ENCODE measurements around the gene HYDIN.

Gene HYDIN

DNA sequence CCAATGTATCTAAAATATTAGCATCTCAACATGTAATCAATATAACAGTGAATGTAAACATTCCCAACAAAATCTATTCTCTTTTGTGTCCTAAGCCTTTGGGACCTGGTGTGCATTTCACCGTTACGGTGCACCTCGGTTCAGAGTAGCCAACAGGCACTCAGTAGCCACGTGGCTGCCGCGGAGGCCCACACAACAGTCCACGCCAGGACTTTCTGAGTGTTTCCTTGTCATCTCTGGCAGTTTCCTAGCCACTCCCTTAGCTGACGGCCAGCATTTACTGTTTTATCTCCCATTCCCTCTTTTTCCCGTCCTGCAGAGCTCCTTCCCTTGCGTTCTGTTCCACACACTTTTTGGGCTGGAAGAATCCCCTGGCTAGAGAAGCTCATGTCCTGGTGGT, 465.9 kb downstream of the HYDIN start:
- Histone ChIP-seq H3K27me3 (ENCODE audit: insufficient read depth, low read length, poor library complexity, severe bottlenecking) (no peaks in the 10 kb centered on the region), H3K4me3 (ENCODE audit: low read length, poor library complexity, severe bottlenecking) (no peak overlapping the region), H3F3A (ENCODE audit: low read depth) (no peaks in the 10 kb centered on the region), H3K36me3 (ENCODE audit: insufficient read depth, low read length) (peaks cover 16% of the 10 kb centered on the region; the same call in 1 of the 2 replicates), H3K4me1 (ENCODE audit: insufficient read depth, low read length, poor library complexity, severe bottlenecking) (no peaks in the 10 kb centered on the region), H3K79me2 (ENCODE audit: insufficient read depth, low read length) (no peaks in the 10 kb centered on the region), H2AFZ (ENCODE audit: low read length) (no peak overlapping the region), H3K9me2 (replicated peaks; ENCODE audit: low read depth, low read length) (no peaks in the 10 kb centered on the region), H4K20me1 (ENCODE audit: insufficient read depth, low read length, poor library complexity, severe bottlenecking) (no peaks in the 10 kb centered on the region), H3K9ac (ENCODE audit: low read depth, low read length, poor library complexity, severe bottlenecking) (no peak overlapping the region), H3K4me2 (ENCODE audit: low read depth, low read length, poor library complexity, severe bottlenecking) (no peak overlapping the region), H3K9me3 (ENCODE audit: insufficient read depth, low read depth, low read length) (no peaks in the 10 kb centered on the region)
- TF ChIP-seq, protein P1, sequence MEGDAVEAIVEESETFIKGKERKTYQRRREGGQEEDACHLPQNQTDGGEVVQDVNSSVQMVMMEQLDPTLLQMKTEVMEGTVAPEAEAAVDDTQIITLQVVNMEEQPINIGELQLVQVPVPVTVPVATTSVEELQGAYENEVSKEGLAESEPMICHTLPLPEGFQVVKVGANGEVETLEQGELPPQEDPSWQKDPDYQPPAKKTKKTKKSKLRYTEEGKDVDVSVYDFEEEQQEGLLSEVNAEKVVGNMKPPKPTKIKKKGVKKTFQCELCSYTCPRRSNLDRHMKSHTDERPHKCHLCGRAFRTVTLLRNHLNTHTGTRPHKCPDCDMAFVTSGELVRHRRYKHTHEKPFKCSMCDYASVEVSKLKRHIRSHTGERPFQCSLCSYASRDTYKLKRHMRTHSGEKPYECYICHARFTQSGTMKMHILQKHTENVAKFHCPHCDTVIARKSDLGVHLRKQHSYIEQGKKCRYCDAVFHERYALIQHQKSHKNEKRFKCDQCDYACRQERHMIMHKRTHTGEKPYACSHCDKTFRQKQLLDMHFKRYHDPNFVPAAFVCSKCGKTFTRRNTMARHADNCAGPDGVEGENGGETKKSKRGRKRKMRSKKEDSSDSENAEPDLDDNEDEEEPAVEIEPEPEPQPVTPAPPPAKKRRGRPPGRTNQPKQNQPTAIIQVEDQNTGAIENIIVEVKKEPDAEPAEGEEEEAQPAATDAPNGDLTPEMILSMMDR (conservative IDR thresholded peaks at IDR 0.05; ENCODE audit: low read length) = no peak
- TF ChIP-seq EZH2phosphoT487 (IDR thresholded peaks at IDR 0.05; ENCODE audit: borderline replicate concordance) = no peak

DNA sequence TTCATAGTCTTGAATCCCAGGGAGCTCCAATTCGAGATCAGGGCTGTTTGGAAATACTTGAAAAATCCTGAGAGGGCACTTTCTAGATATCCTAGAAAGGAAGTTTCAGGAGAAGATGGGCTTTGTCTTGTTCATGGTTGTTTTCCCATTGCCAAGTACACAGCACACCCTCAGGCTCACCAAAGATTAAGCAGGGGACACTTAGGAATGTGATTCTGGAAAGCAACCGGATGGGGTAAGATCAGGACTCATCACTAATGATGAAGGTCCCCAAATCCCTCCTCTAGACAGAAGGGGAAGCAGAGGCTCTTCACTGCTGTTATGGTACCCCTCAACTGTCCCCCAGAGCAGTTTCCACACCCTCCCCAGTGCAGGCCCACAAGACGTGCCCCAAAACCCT, 470.3 kb downstream of the HYDIN start:
- H3K4me2 ChIP-seq (ENCODE audit: low read depth, low read length, poor library complexity, severe bottlenecking) = no peak overlapping the region

DNA sequence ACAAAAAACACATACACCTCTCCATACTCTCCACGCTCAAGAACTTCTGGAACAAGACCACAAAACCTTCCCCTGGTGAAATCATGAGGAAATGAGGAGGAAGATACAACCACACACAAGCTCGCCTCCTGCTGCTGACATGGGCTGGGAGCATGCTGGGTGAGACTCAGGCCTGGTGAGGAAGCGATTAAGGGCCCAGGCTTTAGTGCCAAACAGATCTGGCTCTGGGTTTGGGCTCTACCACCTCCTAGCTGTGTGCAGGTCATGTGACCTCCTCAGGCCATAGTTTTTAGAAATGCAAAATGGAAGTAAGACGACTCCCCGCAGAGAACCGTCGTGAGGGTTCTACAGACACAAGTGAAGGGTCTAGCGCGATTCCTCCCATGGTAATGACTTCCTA, 470.9 kb downstream of the HYDIN start:
- Histone ChIP-seq H3F3A (ENCODE audit: low read depth) (no peaks in the 10 kb centered on the region), H3K9ac (ENCODE audit: low read depth, low read length, poor library complexity, severe bottlenecking) (no peak overlapping the region), H3K36me3 (ENCODE audit: insufficient read depth, low read length) (peaks cover 25% of the 10 kb centered on the region; the same call in 1 of the 2 replicates)

More for the DNA sequence above, 470.3 kb downstream of the HYDIN start:
- H3K4me1 ChIP-seq (ENCODE audit: insufficient read depth, low read length, poor library complexity, severe bottlenecking) = no peaks in the 10 kb centered on the region
- H3K79me2 ChIP-seq (ENCODE audit: insufficient read depth, low read length) = no peaks in the 10 kb centered on the region
- no peaks in the 10 kb centered on the region for H3K9me3 ChIP-seq (ENCODE audit: insufficient read depth, low read depth, low read length)
- no peaks in the 10 kb centered on the region for H3K27me3 ChIP-seq (ENCODE audit: insufficient read depth, low read length, poor library complexity, severe bottlenecking)
- H3F3A ChIP-seq (ENCODE audit: low read depth) = no peaks in the 10 kb centered on the region
- TF ChIP-seq EZH2phosphoT487 (IDR thresholded peaks at IDR 0.05; ENCODE audit: borderline replicate concordance) = no peak
- TF ChIP-seq, protein P1 (conservative IDR thresholded peaks at IDR 0.05; ENCODE audit: low read length) = no peak
- H3K4me3 ChIP-seq (ENCODE audit: low read length, poor library complexity, severe bottlenecking) = no peak overlapping the region
- no peaks in the 10 kb centered on the region for H3K9me2 ChIP-seq (replicated peaks; ENCODE audit: low read depth, low read length)
- H4K20me1 ChIP-seq (ENCODE audit: insufficient read depth, low read length, poor library complexity, severe bottlenecking) = no peaks in the 10 kb centered on the region
- no peak overlapping the region for H2AFZ ChIP-seq (ENCODE audit: low read length)
- H3K9ac ChIP-seq (ENCODE audit: low read depth, low read length, poor library complexity, severe bottlenecking) = no peak overlapping the region
- peaks cover 25% of the 10 kb centered on the region; the same call in 1 of the 2 replicates for H3K36me3 ChIP-seq (ENCODE audit: insufficient read depth, low read length)

More for the DNA sequence above, 470.9 kb downstream of the HYDIN start:
- H3K79me2 ChIP-seq (ENCODE audit: insufficient read depth, low read length) = no peaks in the 10 kb centered on the region
- H3K4me1 ChIP-seq (ENCODE audit: insufficient read depth, low read length, poor library complexity, severe bottlenecking) = no peaks in the 10 kb centered on the region
- H3K27me3 ChIP-seq (ENCODE audit: insufficient read depth, low read length, poor library complexity, severe bottlenecking) = no peaks in the 10 kb centered on the region
- H3K4me2 ChIP-seq (ENCODE audit: low read depth, low read length, poor library complexity, severe bottlenecking) = no peak overlapping the region
- no peaks in the 10 kb centered on the region for H3K9me2 ChIP-seq (replicated peaks; ENCODE audit: low read depth, low read length)
- no peaks in the 10 kb centered on the region for H4K20me1 ChIP-seq (ENCODE audit: insufficient read depth, low read length, poor library complexity, severe bottlenecking)
- TF ChIP-seq, protein P1 (conservative IDR thresholded peaks at IDR 0.05; ENCODE audit: low read length) = no peak
- no peak for TF ChIP-seq EZH2phosphoT487 (IDR thresholded peaks at IDR 0.05; ENCODE audit: borderline replicate concordance)
- H2AFZ ChIP-seq (ENCODE audit: low read length) = no peak overlapping the region
- H3K9me3 ChIP-seq (ENCODE audit: insufficient read depth, low read depth, low read length) = no peaks in the 10 kb centered on the region
- H3K4me3 ChIP-seq (ENCODE audit: low read length, poor library complexity, severe bottlenecking) = no peak overlapping the region

Data from Loucy (cell line).